Urinary bladder (tissue), 4 donors: ENCODE data around the gene UCP2. TPM values are rescaled to one million over a fixed set of nuclear protein-coding genes. Genes with fewer than 3 reads are reported as not detected.

Experiments used
- DNase-seq: peaks from one replicate; pipeline ENCODE4 v3.0.0-alpha.2; 2015; ENCODE audit errors: extremely low spot score
- H3K27ac ChIP-seq: one replicate; pipeline ENCODE4 v1.5.1; 2013; ENCODE audit warnings: low read depth, mild to moderate bottlenecking, moderate library complexity
- H3K36me3 ChIP-seq: one replicate; pipeline ENCODE4 v1.6.1; 2013; ENCODE audit warnings: mild to moderate bottlenecking, moderate library complexity; ENCODE audit not compliant: insufficient read depth
- H3K4me1 ChIP-seq: one replicate; pipeline ENCODE4 v1.6.1; 2013; ENCODE audit warnings: mild to moderate bottlenecking, moderate library complexity; ENCODE audit not compliant: insufficient read depth
- H3K4me3 ChIP-seq: one replicate; pipeline ENCODE4 v1.5.1; 2013; ENCODE audit warnings: low read depth, low read length
- WGBS: extraction: QIAGEN DNeasy Blood & Tissue Kit; methylation state at CpG from one replicate; pipeline ENCODE4 v1.1.7; 2013; 5-methylcytosine and 5-hydroxymethylcytosine counted together
- polyA plus RNA-seq: library from polyadenylated mRNA; stranded (reverse); fragments of 200-250 nt; gene quantifications from one replicate; pipeline ENCODE4 v1.2.3, GENCODE V29; 2013
- total RNA-seq: library from RNA; depleted of rRNA; stranded (reverse); fragments of >200 nt; gene quantifications from one replicate; pipeline ENCODE4 v1.2.3, GENCODE V29; 2014
- donor health status: healthy with polysubstance abuse.
- donor health status: healthy.

Gene UCP2
- total and polyA plus RNA-seq, 2 donors = 16.2 to 29.6 TPM

DNA sequence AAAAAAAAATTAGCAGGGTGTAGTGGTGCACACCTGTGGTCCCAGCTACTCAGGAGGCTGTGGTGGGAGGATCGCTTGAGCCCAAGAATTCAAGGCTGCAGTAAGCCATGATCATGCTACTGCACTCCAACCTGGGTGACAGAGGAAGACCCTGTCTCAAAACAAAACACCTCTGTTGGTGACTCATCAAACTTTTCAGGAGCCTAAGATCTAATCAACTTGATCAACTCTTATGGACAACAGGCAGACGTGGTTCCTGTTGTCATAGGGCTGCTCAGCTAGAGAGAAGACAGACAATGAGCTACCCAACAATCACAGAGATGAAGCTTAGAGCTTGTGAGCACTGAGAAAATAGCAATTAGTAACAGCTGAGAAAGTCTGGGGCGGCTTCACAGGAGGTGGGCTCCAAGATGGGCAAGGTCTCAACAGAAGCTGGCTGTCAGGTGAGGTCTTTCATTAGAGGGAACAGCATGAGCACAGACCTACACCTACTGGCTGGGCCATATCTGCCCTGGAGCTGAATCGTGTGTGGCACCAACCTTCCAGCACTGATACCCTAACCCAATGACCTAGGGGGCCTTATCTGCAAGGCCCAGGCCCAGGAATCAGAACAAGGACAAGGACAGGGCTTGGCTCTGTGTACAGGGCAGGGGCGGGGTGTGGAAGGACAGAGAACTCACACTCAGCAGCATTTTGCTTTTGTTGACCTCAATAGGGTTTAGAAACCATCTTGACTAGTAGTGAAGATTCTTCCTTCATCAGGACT is 33.5 kb upstream of the UCP2 start:
- 96% methylated on average over 5 of the region's 5 CpGs for WGBS
- H3K36me3 ChIP-seq = peaks cover 2% of the 10 kb centered on the region
- H3K27ac ChIP-seq = no peak overlapping the region
- DNase-seq = no peak
- H3K4me1 ChIP-seq = no peaks in the 10 kb centered on the region
- H3K4me3 ChIP-seq = no peak overlapping the region

- Histone ChIP-seq H3K27ac (no peak overlapping the region), H3K4me3 (no peak overlapping the region), H3K36me3 (peaks cover 2% of the 10 kb centered on the region), H3K4me1 (no peaks in the 10 kb centered on the region)
- no peak for DNase-seq
- WGBS = 92% methylated on average over 2 of the region's 2 CpGs
Observed at GRCh38 chr11:74014880-74015279, 32.2 kb upstream of the UCP2 start.

GRCh38 chr11:74013141-74013540 is 30.5 kb upstream of the UCP2 start:
- H3K4me1 ChIP-seq = no peaks in the 10 kb centered on the region
- 96% methylated on average over 8 of the region's 8 CpGs for WGBS
- no peak for DNase-seq
- no peak overlapping the region for H3K4me3 ChIP-seq
- peaks cover 2% of the 10 kb centered on the region for H3K36me3 ChIP-seq
- no peak overlapping the region for H3K27ac ChIP-seq

DNA sequence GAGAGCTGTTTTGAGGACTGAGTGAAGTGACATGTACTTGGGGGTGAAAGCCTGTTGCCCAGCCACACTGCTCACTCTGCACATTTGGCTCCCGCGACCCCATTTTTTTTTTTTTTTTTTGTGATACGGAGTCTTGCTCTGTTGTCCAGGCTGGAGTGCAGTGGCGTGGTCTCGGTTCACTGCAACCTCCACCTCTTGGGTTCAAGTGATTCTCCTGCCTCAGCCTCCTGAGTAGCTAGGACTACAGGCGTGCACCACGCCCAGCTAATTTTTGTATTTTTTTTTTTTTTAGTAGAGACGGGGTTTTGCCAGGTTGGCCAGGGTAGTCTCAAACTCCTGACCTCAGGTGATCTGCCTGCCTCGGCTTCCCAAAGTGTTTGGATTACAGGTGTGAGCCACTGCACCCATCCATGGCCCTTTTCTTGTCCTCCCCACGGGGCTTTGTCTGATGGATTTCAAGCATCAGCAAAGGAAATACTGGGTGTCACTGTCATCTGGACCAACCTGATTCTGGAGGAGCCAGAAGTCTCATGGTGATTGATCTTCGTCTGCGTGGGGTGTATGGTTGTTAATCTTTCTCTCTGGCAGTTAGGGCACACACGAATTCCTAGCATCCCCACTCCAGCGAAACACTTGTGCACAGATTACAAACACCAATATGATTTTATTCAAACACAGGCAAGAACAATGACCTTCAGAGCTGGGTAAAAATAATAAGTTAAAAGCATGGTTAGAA is 29.6 kb upstream of the UCP2 start:
- Histone ChIP-seq H3K4me3 (no peak overlapping the region), H3K36me3 (peaks cover 2% of the 10 kb centered on the region), H3K4me1 (no peaks in the 10 kb centered on the region), H3K27ac (no peak overlapping the region)
- DNase-seq = no peak
- WGBS = 94% methylated on average over 14 of the region's 14 CpGs

GRCh38 chr11:74011360-74012073 is 28.9 kb upstream of the UCP2 start:
- H3K4me1 ChIP-seq = no peaks in the 10 kb centered on the region
- WGBS = 78% methylated on average over 8 of the region's 8 CpGs
- no peak for DNase-seq

GRCh38 chr11:74010306-74011300 is 28.0 kb upstream of the UCP2 start:
- no peak overlapping the region for H3K4me3 ChIP-seq
- no peaks in the 10 kb centered on the region for H3K4me1 ChIP-seq
- no peak overlapping the region for H3K27ac ChIP-seq
- peaks cover 2% of the 10 kb centered on the region for H3K36me3 ChIP-seq
- DNase-seq = no peak
- WGBS = 87% methylated on average over 9 of the region's 9 CpGs

More at GRCh38 chr11:74011360-74012073, 28.9 kb upstream of the UCP2 start:
- peaks cover 2% of the 10 kb centered on the region for H3K36me3 ChIP-seq
- no peak overlapping the region for H3K4me3 ChIP-seq
- H3K27ac ChIP-seq = no peak overlapping the region

DNA sequence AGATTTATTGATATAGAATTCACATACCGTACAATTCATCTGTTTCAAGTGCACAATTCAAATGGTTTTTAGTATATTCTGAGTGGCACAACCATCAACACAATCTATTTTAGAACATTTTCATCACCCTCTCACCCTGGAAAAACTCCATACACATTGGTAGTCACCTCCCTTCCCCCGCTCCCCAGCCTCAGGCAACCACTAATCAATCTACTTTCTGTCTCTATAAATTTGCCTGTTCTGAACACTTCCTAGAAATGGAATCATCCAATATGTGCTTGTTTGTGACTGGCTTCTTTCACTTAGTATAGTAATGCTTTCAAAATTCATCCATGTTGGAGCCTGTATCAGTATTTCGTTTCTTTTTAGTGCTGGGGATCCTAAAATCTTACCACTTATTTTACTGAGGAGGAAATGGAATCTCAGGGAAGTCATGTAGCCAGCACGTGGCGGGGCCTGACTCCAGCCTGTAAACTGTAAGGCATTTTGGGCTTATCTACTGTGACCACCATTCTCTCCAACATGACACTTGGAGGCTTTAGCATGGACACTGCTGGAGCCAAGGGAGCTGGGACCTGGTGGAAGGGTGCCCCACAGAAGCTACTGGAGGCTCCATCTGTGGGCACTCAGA is 27.1 kb upstream of the UCP2 start:
- WGBS = 88% methylated on average over 5 of the region's 5 CpGs
- Histone ChIP-seq H3K4me1 (no peaks in the 10 kb centered on the region), H3K36me3 (peaks cover 2% of the 10 kb centered on the region), H3K27ac (no peak overlapping the region), H3K4me3 (no peak overlapping the region)
- DNase-seq = no peak

DNA sequence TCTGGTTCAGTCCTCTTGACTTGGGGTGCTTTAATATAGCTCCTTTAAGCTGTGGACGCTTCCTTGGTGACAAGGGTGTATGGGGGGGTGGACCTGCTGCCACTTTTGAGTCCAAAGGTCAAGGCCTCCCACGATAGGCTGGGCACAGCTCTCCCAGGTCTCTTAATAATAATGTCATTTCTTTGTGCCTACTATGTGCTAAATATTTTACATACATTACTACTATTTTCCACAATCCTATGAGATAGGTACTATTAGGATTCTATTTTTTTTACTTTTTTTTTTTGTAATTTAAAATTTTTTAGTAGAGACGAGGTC is 26.5 kb upstream of the UCP2 start:
- no peak overlapping the region for H3K27ac ChIP-seq
- no peaks in the 10 kb centered on the region for H3K4me1 ChIP-seq

GRCh38 chr11:74008373-74009229 is 26.0 kb upstream of the UCP2 start, which contains the start of gene UCP3:
Gene UCP3, minus strand, starts transcription at chr11:74009085. Its CDS starts 2,043 bp downstream, at chr11:74007042.
- H3K4me3 ChIP-seq = no peak within 1 kb of the TSS
- DNase-seq = no peak
- H3K36me3 ChIP-seq = peaks cover 2% of the 10 kb centered on the region
- 69% methylated on average over 9 of the region's 9 CpGs for WGBS
- no peaks in the 10 kb centered on the region for H3K4me1 ChIP-seq
- H3K27ac ChIP-seq = no peak within 1 kb of the TSS

More for the DNA sequence above, 26.5 kb upstream of the UCP2 start:
- WGBS = 93% methylated on average over 3 of the region's 3 CpGs
- Histone ChIP-seq H3K4me3 (no peak overlapping the region), H3K36me3 (peaks cover 2% of the 10 kb centered on the region)
- no peak for DNase-seq

DNA sequence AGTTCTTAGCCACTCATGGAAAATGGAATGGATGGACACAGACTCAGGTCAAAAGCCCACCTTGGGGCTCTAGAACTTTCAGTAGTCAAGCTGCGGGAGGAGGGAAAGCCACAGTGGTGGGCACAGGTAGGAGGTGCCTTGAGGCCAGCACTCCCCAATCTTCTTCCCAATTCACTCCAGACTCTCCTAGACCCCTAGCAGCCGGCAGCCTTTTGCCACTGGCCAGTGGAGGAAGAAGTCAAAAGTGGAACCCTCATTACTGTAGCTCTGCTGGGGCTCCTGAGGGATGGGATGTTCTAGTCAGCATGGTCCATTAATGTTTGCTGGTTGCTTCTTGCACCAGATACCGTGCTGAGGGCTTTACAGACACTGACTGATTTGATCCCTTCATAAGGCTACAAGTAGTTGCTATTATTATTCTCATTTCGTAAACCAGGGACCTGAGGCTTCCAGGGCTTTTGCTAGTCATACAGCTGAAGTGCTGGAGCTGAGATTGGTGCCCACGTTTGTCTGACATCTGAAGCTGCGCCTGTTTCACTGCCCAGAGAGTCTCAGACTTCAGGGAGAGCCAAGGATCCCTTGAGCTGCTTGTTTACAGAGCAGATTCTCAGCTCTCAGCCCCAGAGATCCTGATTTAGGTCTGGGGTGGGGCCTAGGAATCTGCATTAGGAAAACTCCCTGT is 25.2 kb upstream of the UCP2 start:
- WGBS = 69% methylated on average over 6 of the region's 6 CpGs
- Histone ChIP-seq H3K27ac (no peak overlapping the region), H3K4me3 (no peak overlapping the region), H3K4me1 (no peaks in the 10 kb centered on the region), H3K36me3 (peaks cover 2% of the 10 kb centered on the region)
- no peak for DNase-seq

- Histone ChIP-seq H3K27ac (no peak overlapping the region), H3K4me3 (no peak overlapping the region), H3K4me1 (no peaks in the 10 kb centered on the region), H3K36me3 (no peaks in the 10 kb centered on the region)
- WGBS = 86% methylated on average over 7 of the region's 7 CpGs
- DNase-seq = no peak
Observed at GRCh38 chr11:74006743-74007304, 24.2 kb upstream of the UCP2 start.
